Endothelial cell of umbilical vein (primary cell): ENCODE data around the gene SETMAR.
"Not testable (repeated sequence)": the region's sequence is repeated elsewhere in the genome, so short reads cannot be mapped to it uniquely, and the experiment has no call there.

Experiments used
- MYC ChIP-seq: IDR thresholded peaks from one replicate; pipeline ENCODE4 v1.6.1; 2011; ENCODE audit warnings: mild to moderate bottlenecking, low read depth, low read length
- POLR2A ChIP-seq: IDR thresholded peaks from 2 replicates; pipeline ENCODE4 v1.6.1; 2012; ENCODE audit warnings: low read depth, mild to moderate bottlenecking, control low read depth, low read length
- POLR2AphosphoS5 ChIP-seq: IDR thresholded peaks from 2 replicates; pipeline ENCODE4 v1.6.1; 2012; ENCODE audit warnings: low read depth, mild to moderate bottlenecking, control low read depth, low read length, moderate library complexity; ENCODE audit not compliant: insufficient read depth

DNA sequence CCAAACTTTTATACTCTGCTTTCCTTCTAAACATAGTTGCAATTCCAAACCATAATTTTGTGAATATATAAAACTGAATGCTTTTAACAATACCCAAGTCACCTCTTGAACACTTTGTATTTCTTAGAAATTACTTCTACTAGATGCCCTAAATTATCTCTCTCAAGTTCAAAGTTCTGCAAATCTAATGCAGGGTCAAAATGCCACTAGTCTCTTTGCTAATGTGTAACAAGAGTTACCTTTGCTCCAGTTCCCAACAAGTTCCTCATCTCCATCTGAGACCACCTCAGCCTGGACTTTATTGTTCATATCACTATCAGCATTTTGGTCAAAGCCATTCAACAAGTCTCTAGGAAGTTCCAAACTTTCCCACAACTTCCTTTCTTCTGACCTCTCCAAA lies 26.6 kb downstream of the SETMAR start:
- not testable (repeated sequence) for TF ChIP-seq POLR2A, MYC, POLR2AphosphoS5
